Measurements from ENCODE around the gene ENOX1.

GRCh38 chr13:43267916-43268315 is 518.9 kb downstream of the ENOX1 start:
- TF ChIP-seq POLR2A (IDR thresholded peaks at IDR 0.05; ENCODE audit: low read length) (no peak), FOSL2 (IDR thresholded peaks at IDR 0.05) (no peak), FOSL2 (CRISPR knock-in tag; IDR thresholded peaks at IDR 0.05) (no peak), ELK1 (IDR thresholded peaks at IDR 0.05; ENCODE audit: low read depth, low read length) (no peak), CTCF (IDR thresholded peaks at IDR 0.05) (no peak), SMC3 (IDR thresholded peaks at IDR 0.05) (no peak), EP300 (IDR thresholded peaks at IDR 0.05) (no peak), CEBPB (IDR thresholded peaks at IDR 0.05) (no peak), HOXA7 (CRISPR knock-in tag; IDR thresholded peaks at IDR 0.05) (no peak), TFCP2L1 (CRISPR knock-in tag; IDR thresholded peaks at IDR 0.05) (no peak), BCL3 (IDR thresholded peaks at IDR 0.05) (no peak), RAD21 (conservative IDR thresholded peaks at IDR 0.05 in 1 of 2, IDR thresholded peaks at IDR 0.05 in 1 of 2) (no peak), CBX8 (IDR thresholded peaks at IDR 0.05) (no peak), POLR2AphosphoS2 (conservative IDR thresholded peaks at IDR 0.05; ENCODE audit: low read length) (no peak)
